Subcutaneous adipose tissue (tissue), 4 donors: Measurements from ENCODE around the gene CSF1. TPM values are rescaled to one million over a fixed set of nuclear protein-coding genes. Genes with fewer than 3 reads are reported as not detected.

Source experiments
- CTCF ChIP-seq: fragments of 450-650 bp; IDR thresholded peaks from one replicate; pipeline ENCODE4 v1.5.1; 2016; ENCODE audit warnings: low read depth, mild to moderate bottlenecking, control low read depth, antibody characterized with exemption, moderate library complexity
- total RNA-seq, 4 donors: library from RNA; depleted of rRNA; stranded (reverse); fragments of >200 nt; gene quantifications; one replicate each; pipeline ENCODE4 v1.1.0, GENCODE V29; 2016

CSF1 gene
- total RNA-seq, 4 donors from 2014 or later: 70.3 to 116 (median 106) TPM

DNA sequence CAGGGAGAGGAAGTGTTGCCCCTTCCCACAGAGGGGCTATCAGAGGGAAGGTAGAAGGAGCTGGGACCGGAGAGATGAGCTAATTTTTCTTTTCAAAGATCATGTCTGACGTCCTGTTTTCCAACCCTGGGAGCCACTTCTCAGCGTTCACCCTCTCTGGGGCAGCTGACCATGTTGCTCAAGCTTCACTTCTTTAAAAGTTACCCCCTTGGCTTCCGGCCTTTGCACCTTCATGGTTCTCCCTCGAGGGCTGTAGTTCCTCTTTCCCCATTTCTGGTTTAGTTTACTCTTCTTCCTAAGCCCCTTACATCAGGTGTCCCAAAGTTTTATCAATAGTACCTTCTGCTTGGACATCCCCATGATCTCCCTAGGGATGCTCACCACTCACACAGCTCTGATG lies 23.8 kb upstream of the CSF1 start:
- no peak for TF ChIP-seq CTCF

- TF ChIP-seq CTCF: no peak
These were observed 23.4 kb upstream of the CSF1 start for GRCh38 chr1:109887271-109887670.

DNA sequence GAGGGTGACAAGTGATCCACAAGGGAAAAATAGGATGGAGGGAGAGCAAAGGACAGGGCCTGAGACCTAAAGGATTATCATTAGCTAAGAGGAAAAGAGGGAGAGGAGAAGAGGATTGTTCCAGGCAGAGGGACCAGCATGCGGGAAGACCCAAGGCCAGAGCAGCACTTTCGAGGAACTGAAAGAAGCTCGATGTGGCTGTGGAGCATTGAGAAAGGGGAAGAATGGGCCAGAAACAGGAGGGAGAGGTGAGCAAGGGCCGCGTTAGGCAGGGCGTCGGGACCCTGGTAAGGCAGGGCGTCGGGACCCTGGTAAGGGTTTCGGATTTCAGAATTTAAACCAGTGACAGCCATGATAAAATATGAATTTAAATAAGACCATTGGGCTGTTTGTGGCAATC lies 22.8 kb upstream of the CSF1 start:
- TF ChIP-seq CTCF: no peak

GRCh38 chr1:109889094-109889493 lies 21.6 kb upstream of the CSF1 start:
- TF ChIP-seq CTCF: no peak

GRCh38 chr1:109890115-109890953 lies 20.3 kb upstream of the CSF1 start:
- no peak for TF ChIP-seq CTCF

DNA sequence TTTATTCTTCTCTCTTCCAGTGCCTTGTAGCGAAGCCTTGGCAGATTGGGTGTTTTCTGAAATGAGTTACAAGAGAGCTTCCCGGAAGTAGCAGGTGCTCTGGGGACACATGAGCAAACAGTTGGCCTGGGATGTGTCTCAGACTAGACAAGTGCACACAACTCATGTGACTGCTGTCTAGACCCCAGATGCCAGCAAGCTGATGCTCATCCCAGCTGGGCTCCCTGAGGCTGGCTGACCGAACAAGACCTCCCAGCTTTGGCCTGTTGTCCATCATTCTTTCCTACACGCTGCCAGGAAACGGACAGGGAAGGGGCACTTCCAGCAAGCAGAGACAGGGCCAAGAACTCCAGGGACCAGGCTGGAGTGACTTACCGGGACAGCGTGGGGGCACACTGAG lies 18.7 kb upstream of the CSF1 start:
- TF ChIP-seq CTCF: no peak

- no peak for TF ChIP-seq CTCF
These were observed 17.9 kb upstream of the CSF1 start for GRCh38 chr1:109892561-109893368.
